SIG-M5 treated with dmso at 0.1 percent for 504 hours (cell line): ENCODE measurements around the gene MON2.

Experiments used
- DNase-seq: peaks from one replicate; lab custom pipeline; 2025; ENCODE audit not compliant: unreplicated experiment; lab: John Stamatoyannopoulos, UW

The MON2 gene

DNA sequence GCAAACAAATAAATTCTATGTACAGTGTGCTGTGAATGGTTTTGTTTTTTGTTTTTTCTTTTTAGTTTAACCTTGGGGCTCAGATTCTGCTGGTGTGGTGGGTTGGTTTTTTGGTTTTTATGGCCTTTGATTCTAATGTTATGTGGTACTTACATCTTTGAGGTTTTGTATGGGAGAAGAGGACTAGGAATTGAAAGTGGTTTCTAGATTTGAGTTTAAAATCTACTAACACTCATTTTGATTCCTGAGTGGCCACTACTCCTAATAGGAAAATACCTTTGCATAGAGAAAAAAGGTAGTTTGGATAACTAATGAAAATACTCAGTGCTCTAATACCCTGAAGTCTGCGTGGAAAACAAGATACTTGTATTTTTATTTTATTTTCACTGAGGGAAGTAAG lies 137.7 kb downstream of the MON2 start:
- DNase-seq, result peak; percentile 16

- no peak for DNase-seq
These were observed 138.2 kb downstream of the MON2 start for GRCh38 chr12:62604871-62605270.

GRCh38 chr12:62605981-62606380 lies 139.4 kb downstream of the MON2 start:
- DNase-seq, result no peak

DNA sequence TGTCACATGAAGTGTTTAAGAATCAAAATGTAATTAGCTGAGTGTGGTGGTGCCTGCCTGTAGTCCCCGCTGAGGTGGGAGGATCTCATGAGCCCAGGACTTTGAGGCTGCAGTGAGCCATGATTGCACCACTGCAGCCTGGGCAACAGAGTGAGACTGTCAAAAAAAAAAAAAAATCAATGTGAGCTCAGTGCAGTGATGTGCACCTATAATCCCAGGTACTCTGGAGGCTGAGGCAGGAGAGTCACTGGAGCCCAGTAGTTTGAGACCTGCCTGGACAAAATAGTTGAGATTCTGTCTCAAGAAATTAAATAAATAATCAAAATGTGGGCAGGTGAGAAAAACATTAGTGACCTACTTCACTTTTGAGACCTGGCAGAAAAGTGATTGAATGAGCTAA lies 140.0 kb downstream of the MON2 start:
- no peak for DNase-seq

DNA sequence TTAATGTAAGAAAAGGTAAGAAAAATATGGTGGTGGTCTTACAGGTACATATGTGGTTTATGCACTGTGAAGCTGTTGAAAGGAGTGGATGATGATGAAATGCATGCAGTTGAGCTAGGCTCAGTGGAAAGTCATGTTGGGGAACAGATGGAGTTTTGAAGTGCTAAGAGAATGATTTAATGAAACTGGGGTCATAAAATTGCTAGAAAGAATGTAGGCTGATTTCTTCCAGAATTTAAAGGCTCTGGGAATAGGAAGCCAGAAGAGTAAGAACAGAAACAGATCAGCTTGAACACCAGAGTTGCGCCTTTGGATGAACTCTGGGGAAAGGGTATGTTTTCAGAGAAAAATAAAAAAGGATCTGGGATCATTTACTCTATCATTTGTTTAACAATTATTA lies 146.5 kb downstream of the MON2 start:
- DNase-seq, result no peak

DNA sequence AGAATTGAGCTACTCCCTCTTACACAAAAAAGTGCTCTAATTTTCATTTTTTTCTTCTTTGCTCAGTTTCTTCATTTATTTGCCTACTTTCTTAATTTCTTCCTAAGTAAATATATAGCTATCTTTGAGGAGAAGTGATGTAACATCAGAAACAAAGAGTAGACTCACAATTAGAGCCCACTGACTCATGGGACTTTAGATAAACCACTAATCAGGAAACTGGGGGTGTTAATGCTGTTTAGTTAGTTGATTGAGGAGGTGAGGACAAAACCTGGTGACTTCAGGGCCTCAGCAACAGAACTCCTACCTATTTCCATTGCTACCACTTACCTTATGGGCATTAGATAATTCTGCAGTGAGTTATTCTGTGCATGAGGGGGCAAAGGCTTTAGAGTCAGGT lies 151.7 kb downstream of the MON2 start:
- no peak for DNase-seq

- DNase-seq, result no peak
These were observed 152.3 kb downstream of the MON2 start for GRCh38 chr12:62618930-62619329.

DNA sequence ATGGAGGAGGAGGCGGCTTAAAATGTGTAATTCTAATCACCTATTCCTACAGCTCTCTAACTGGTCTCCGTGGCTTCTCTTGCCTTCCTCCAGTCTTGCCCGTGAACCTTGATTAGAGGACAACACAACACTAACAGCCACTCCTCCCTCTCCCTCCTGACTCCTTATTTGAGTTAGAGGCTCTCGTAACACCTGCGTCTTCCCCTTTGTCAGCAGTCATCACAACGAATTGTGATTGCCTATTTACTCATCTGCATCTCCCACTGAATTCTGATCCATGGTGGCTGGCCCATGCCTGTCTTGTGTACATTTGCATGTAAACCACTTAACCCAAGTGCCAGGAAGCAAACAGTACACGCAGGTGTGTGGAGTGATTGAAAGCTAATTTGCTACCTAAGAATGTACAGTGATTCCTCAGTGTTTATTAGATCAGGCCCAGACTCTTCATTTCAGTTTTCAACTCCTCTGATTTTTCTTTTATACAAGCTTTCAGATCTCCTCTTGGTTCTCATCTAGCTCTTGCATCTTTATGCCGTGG lies 154.5 kb downstream of the MON2 start:
- no peak for DNase-seq

DNA sequence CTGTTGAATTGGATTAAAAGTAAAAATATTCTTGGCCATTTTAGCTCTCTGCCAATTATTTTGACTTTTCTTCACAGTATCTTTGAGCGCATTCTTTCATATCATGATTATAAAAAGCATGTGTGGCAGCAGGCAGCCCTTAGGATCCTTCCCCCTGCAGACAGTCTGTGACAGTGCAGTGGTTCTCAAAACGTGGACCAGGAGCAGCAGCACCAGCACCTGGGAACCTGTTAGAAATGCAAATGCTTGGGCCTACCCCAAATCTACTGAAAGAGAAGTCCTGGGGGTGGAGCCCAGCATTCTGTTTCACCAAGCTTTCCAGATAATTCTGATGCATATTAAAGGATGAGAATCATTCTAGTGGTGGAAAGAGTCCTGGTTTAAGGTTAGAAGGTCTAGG lies 155.6 kb downstream of the MON2 start:
- DNase-seq, result no peak

DNA sequence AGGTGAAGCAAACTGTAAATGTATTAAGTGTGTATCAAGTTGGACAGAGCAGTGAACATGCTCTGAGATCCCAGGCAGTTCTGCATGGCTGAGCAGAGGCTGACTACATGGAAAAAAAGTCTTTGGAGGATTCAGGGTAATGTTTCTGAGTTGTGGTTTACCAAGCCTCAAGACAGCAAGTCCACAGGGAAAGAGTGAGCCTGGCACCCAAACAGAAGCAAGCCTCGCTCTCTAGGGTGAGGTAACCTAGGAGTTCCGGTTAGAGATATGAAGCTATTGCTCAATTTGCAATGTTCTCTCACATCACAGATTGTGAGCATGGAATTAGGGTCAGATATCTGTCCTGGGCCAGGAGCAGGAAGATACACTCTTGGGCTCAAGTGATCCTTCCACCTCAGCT lies 158.6 kb downstream of the MON2 start:
- DNase-seq, result peak; percentile 56

DNA sequence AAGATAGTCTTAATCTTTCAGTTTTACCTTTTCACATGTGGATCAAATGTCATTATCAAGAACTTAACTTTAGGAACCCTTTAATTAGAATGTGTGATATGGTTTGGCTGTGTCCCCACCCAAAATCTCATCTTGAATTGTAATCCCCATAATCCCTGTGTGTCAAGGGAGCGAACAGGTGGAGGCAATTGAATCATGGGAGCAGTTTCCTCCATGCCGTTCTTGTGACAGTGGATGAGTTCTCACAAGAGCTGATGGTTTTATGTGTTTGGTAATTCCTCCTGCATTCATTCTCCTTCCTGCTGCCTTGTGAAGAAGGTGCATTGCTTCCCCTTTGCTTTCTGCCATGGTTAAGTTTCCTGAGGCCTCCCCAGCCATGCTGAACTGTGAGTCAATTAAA lies 160.6 kb downstream of the MON2 start:
- DNase-seq, result no peak

DNA sequence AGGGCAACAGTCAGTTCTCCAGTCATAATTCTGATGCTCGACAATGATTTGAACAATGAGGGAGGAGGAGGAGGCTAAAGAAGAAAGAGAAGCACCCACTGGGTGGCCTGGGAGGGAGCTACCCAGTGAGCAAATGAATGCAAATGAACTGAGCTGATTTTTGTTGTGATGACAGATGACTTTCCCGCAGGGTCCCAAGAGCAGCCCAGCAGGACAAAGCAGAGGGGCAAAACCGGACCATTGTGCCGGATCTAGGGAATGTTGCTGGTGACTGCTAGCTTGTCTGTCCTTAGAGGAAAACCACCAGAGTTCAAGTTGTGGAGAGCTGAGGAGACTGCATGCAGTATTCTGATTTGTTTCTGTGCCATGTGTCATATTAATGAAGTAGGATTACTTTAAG lies 162.8 kb downstream of the MON2 start:
- no peak for DNase-seq

DNA sequence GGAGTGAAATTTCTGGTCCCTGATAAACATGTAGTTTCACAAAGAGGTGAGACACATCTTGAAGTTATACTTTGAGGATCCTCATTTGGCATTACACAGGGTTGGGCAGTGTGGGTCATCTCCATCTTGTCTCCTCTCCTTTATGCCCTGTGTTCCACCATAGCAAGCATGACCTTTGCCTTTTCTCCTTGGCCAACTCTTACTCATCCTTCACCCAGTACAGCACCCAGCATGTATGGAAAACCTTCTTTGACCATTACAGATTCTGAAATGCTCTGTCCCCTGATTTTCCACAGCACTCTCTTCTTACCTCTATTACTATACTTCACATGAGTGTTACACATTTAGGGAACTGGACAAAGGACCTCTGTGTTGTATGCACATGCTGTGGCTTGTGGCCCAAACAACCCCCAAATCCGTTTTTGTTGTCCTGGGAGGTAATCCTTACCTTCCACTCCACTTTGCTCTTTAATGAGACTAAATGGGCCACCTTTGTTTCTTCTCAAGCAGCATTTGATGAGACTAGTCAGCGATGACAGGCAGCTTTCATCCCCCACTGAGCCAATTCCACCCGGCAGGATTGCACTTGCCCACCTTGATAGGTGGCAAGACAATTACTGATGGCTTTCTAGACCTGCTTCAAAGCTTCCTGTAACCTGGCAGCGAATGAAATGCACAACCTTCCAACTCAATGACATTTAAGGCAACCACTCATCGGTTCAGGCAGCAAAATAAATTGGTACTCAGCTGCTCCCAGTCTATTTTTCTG lies 163.5 kb downstream of the MON2 start:
- no peak for DNase-seq

GRCh38 chr12:62631471-62632410 lies 165.1 kb downstream of the MON2 start:
- DNase-seq, result no peak

- DNase-seq, result no peak
These were observed 165.8 kb downstream of the MON2 start for GRCh38 chr12:62632411-62632918.

- no peak for DNase-seq
These were observed 169.0 kb downstream of the MON2 start for GRCh38 chr12:62635649-62636048.

DNA sequence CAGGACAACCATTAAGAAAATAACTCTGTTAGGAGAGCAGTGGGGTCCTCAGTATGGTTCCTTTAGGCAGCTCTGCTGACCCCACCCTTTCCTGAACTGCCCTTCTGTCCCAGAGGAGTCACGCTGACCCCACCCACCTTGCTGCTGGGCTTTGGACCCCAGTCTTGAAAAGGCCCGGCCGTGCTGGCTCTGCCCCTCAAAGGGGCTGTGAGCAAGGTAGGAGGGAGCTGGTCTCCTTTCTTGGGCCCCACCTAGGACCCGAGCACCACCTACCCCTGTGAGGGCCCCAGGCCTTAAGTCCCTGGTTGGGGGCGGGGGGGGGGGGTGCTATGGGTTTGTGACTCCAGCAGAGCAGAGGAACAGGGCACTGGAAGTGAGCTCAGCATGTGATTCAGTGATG lies 171.1 kb downstream of the MON2 start:
- DNase-seq, result no peak

- no peak for DNase-seq
These were observed 174.4 kb downstream of the MON2 start for GRCh38 chr12:62640910-62641448.

DNA sequence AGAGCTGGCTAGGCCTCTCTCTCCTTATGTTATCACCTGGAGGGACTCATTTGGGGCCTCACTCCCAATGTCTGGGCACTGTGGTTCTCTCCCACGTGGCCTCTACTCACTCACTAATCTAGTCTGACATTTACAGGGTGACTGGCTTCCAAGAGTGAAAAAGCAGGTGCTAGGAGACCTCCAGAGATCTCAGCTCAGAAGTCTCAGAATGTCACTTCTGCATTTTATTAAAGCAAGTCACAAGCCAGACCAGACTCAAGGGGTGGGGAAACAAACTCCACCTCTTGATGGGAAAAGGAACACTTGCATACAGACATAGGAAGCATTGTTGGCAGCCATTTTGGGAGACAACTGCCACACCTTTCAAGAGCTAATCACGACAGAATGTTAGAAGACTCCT lies 175.9 kb downstream of the MON2 start:
- no peak for DNase-seq

GRCh38 chr12:62643486-62643885 lies 176.9 kb downstream of the MON2 start:
- DNase-seq, result no peak

DNA sequence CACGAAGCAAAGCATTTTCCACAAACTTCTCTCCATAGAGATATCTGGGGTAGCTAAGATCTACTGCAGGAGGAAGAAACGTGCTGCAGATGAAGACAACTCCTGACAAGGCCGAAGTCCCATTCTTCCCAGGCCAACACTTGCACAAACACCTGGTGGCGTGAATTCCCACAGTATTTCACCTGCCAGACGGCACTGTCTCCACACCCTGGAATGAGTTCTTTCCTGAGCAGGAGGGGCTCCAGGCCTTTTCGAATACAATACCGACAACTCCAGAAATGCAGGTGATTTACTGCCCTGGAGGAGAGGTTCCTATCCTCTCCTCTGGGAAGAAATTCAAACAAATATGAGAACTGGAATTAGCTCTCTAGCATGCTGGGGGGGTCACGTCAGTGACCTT lies 179.9 kb downstream of the MON2 start:
- DNase-seq, result no peak

DNA sequence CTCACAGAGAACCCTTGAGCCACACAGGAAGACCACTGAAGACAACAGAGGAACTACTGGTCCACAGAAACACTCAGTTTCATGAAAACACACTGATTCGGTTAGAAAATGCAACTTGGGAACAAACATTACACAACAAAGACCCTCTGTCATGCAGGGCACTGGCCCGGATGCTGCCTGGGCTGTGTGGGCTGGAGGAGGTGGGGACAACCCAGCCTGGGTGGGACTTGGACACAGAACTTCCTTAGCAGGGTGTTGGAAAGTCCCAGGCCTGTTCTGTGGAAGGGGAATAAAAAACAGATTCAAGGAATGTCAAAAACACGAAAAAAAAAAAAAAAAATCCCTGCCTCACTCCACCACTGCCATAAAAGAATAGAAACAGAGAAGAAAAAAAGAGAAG lies 181.0 kb downstream of the MON2 start:
- DNase-seq, result no peak
